DMS 273 treated with DMSO at 0.1 percent for 48 hours (cell line): ENCODE results near the gene SELENOV.

ENCODE experiments used
- DNase-seq: peaks from one replicate; lab custom pipeline; 2025; lab: John Stamatoyannopoulos, UW

The SELENOV gene

DNA sequence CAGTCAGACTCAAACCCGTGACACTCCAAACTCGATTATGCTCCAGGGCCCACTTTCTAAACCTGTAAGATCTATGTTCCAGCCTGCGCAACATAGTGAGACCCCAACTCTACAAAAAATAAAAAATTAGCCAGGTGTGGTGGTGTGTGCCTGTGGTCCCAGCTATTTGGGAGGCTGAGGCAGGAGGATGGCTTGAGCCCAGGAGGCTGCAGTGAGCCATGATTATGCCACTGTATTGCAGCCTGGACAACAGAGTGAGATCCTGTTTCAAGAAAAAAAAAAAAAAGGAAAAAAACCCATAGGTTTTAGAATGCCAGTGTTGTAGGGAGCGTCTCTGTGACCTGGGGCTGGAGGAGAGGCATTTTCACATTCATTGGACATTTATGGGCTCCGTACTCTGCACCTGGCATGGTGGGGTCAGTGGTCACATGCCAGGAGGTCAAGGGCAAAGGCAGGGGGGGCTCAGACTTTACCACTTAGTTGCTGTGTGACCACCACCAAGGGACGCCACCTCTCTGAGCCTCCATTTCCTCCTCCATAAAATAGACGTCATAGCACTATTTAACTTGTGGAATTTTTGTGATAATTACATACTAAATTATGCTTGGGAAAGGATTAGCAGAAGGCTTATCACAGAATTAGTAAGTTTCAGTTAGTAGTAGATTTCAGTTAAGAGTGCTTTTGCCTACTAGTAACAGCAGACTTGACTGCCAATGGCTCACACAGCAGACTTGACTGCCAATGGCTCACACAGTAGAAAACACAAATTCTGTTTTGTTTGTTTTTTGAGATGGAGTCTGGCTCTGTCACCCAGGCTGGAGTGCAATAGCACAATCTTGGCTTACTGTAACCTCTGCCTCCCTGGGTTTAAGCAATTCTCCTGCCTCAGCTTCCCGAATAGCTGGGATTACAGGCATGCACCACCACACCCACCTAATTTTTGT is 5.9 kb downstream of the SELENOV start:
- no peak for DNase-seq

DNA sequence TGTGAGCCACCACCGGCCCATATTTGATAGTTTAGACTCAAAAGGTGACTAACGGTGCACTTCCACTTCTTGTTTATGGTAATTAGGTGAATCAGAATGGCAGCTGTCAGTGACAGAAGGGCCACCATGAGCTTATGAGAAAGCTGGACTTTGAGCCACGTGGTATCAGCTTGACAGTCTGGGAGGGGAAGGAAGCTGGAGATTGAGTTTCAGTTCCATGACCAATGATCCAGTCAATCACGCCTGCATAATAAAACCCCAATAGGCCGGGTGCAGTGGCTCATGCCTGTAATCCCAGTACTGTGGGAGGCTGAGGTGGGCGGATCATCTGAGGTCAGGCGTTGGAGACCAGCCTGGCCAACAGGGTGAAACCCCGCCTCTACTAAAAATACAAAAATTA is 9.6 kb downstream of the SELENOV start:
- no peak for DNase-seq

DNA sequence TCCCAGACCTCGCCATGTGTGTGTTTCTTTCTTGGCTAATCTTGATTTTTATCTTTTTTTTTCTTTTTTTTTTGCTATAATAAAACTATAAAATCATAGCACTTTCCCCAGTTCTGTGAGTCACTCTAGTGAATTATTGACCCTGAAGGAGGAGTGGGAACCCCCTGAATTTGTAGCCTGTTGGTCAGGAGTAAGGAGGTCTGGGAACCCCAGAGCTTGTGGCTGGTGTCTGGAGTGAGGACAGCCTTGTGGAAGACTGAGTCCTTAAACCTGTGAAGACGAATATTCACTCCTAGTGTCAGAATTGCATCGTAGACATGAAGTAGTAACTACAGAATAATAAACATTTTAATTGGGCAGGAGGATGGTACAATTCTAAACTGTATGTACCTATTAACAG is 10.3 kb downstream of the SELENOV start:
- DNase-seq = no peak

DNA sequence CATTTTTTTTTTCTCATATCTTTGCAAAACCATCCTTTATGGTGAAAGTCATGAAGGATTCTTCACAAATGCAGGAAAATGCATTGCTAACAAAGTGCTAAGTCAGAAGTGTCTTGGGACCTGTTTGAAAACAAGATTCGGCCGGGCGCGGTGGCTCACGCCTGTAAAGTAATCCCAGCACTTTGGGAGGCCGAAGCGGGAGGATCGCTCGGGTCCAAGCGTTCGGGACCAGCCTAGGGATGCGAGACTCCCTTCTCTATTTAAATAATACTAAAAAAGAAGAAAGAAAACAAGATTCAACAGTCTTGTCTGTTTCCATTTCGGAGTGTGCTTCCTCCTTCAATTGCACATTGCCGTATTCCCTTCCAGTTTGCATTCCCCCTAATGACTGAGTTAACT is 16.9 kb downstream of the SELENOV start:
- no peak for DNase-seq

DNA sequence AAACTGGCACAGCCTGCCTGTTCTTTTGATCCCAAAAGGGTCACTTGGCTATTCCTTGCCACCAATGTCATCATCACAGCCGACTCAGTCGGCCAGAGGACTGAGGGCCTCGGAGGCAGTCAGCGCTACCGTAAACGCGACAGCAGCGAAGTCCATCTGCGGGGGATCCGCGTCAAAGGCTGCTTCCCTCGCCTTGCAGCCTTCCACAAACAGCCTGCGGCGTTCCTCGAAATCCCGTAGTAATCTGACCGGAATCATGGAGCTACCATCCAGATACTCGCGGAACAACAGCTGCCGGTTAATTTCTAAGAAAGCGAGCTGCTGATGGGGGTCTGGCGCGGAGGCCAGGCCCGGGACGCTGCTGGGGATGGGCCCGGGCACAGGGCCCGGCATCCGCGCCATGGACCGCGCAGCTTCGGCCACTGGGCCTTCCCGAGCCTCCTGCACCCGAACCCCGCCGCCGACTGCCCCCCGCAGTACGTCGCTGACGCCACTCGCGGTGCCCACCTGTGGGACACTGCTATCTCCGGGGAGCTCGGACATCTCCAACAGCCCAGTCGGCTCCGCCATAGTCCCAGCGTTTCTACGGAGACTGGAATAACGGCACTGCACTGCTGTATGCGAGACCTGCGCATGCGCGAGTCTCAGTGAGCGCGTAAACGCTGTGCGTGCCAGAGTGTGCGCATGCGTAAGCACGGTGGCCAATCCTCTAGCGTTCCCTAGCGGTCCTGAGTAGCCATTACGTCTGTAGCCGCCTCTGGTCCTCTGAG is 17.5 kb downstream of the SELENOV start, which contains the start of gene EID2B:
EID2B (minus strand) TSS at position 620 of the 770 bp plus-strand sequence; CDS start at position 570, 50 bp downstream.
- peak; percentile 91 for DNase-seq

DNA sequence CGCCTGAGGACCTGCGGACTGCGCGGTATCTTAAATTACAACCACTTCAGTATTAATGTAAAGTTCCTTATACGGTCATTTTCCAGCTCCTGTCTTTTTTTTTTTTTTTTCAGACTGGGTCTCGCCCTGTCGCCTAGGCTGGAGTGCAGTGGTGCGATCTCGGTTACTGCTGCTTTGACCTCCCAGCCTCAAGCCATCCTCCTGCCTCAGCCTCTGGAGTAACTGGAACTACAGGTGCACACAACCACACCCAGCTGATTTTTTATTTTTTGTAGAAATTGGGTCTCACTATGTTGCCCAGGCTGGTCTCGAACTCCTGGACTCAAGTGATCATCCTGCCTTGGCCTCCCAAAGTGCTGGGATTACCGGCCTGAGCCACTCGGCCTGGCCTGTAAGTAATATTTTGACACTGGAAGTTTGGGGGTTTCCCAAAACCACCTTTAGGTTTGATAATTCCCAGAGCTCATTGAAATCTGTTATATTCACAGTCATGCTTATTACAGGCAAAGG is 18.1 kb downstream of the SELENOV start:
- DNase-seq = no peak

DNA sequence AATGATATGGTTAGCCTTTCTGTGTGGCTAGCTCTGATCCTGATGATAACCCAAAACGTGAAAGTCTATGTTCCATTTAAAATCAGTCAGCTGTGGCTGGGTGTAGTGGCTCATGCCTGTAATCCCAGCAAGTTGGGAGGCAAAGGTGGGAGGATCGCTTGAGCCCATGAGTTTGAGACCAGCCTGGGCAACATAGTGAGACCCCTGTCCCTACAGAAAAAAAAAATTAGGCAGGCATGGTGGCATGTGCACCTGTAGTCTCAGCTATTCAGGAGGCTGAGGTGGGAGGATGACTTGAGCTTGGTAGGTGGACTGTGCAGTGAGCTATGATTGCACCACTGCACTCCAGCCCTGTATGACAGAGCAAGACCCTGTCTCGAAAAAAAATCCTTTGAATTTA is 18.9 kb downstream of the SELENOV start:
- DNase-seq = no peak

DNA sequence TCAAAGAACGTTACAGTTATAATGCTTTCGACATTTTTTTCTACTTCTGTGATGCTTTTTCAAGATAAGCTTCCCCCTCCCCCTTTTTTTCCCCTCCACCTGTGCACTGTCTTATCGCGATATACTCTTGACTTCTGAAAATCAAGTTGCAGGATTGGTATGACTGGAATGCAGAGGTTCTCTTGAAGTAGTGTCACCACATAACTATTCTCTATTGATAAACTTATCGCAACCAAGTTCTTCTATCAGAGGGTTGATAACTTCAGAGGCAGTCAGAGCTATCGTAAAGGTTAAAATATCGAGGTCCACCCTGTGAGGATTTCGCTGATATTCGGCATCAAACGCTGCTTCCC is 24.2 kb downstream of the SELENOV start:
- DNase-seq = no peak

DNA sequence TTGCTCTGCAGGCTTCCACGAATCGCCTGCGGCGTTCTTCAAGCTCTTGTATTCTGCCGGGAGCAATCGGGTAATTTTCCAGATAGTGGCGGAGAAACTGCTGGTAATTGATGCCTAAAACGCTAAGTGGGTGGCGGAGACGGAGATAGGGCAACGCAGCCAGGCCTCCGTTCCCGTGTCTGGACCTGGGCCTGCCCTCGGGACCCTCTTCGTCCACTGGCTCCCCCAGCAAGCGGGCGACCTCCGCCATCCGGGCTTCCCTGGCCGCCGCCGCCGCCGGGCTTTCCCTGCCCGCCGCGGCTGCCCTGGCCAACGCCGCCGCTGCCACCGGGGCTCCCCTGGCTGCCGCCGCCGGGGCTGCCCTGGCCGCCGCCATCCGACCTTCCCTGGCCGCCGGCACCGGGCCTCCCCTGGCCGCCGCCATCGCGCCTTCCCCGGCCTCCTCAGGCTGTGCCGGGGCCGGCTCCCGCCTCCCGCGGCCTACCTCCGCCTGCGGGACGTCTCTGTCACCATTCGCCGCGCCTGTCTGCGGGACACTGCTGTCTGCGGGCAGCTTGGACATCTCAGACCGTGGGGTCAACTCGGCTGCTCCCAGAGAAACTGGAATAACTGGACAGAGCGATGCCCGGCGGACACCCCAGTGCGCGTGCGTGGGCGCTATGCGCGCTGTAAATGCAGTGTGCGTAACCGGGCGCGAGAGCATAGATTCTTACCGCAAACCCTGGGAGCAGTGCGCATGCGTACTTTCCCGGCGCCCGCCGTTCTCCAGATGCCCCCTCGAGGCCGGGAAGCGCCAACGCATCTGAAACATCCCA is 24.8 kb downstream of the SELENOV start, which contains the start of gene EID2:
EID2 (minus strand) TSS at position 644 of the 815 bp plus-strand sequence; CDS start at position 562, 82 bp downstream.
- peak; percentile 87 for DNase-seq

DNA sequence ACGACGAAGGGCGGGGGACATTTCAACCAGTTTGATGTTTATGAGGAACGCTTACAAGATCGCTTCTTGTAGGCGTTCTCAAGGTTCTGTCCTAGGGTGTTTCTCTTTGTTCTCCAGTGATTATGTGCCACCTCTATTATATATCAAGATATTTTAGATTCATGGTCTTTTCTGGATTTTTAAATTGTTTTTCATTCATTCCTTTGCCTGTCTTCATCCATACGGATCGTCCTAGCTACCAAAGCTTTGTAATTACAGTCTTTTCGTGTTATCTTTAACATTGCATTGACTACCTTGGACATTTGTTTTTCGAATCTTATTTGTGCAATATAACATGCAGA is 25.4 kb downstream of the SELENOV start:
- DNase-seq = no peak

DNA sequence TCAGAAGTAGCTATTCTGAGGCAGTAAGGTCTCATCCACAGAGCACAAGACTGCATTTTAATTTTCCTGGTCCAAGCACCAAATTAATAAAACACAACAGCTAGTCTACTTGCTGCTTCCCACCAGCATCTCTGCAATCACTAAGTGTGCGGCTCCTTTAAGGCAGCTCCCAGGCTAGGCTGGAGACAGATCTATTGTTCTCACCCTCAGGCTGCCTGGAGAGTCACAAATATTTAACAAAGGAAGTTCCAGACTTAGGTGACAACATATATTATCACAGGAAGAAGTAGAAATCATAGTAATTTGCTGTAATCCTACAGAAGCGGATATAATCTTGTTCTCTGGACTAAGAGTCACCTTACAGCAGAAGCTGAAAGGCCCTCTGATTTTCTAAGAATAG is 27.3 kb downstream of the SELENOV start:
- no peak for DNase-seq

DNA sequence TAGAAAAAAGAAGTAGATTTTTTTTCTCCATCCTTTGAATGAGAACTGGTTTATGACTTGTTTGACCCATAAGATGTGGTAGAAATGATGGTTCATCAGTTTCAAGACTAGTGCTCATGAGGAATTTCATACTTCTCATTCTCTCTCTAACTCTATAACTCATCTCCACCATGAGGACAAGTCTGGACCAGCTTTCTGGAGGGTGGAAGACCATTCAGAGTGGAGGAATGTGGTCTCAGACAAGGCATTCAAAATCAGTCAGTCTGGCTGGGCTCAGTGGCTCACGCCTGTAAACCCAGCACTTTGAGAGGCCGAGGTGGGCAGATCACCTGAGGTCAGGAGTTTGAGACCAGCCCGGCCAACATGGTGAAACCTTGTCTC is 28.5 kb downstream of the SELENOV start:
- DNase-seq = no peak

DNA sequence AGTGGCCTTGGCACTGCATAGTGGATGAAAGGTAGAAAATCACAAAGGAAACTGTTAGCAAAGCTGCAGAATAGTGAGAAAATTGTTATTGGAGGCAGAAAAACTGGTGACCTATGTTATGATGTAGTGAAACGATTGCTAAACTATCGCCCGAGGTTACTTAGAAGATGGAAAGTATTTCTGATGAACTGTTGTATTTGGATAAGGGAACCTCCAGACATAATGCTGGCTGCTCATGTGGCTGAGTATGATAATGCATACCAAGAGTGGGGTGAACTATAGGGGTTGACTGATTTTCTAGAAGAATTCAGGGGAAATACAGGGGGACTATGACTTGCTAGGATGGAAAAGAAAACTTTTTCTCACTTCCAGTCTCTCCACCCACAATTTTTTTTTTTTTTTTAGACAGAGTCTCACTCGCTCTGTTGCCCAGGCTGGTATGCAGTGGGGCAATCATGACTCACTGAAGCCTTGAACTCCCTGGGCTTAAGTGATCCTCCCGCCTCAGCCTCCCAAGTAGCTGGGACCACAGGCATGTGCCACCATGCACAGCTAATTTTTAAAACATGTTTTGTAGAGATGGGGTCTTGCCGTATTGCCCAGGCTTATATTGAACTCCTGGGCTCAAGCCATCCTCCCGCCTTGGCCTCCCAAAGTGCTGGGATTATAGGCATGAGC is 29.4 kb downstream of the SELENOV start:
- DNase-seq = no peak

DNA sequence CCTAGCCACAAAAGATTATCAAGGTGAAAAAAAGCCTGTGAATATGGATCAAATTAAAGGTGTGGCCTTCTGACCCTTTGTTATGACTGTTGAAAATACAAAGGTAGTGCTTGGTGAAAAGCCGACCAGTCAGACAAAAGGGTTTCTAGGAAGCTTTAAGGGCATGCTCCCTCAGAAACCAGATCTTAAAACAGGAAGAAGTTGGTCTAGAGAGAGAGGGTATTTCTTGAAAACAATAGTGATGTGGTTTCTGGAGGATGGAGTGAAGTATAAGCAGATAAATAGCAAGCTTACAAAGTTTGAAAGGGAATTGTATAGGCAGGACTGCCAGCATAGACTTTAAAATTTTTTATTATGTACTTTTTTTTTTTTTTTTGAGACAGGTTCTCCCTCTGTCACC is 30.0 kb downstream of the SELENOV start:
- no peak for DNase-seq

DNA sequence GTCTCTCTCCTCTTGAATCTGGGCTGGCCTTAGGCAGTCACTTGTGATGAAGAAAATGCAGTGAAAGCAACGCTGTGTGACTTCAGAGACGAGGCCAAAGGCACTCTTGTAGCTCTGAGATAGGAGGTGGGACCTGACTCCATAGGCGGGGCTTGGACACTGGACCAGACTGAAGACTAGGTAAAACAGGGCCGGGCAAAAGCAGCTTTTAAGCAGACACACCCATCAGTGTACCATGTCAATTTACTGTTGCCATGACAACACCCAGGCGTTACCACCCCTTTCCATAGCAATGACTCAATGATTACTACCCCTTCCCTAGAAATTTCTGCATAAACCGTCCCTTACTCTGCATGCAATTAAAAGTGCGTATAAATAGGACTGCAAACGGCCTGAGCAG is 31.7 kb downstream of the SELENOV start:
- no peak for DNase-seq

DNA sequence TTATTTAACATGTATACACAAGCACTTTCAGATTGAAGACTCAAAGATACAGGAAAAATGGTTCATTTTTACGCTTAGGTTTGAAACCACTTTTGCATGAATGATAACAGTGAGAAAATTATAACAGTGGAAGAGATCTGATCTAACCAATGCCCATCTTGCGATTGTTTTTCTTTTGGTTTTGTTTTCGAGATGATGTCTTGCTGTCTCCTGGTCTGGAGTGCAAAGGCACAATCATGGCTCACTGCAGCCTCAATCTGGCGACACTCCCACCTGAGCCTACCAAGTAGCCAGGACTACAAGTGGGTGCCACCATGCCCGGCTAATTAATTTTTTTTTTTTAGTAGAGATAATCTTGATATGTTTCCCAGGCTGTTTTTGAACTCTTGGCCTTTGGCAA is 35.3 kb downstream of the SELENOV start:
- DNase-seq = no peak

DNA sequence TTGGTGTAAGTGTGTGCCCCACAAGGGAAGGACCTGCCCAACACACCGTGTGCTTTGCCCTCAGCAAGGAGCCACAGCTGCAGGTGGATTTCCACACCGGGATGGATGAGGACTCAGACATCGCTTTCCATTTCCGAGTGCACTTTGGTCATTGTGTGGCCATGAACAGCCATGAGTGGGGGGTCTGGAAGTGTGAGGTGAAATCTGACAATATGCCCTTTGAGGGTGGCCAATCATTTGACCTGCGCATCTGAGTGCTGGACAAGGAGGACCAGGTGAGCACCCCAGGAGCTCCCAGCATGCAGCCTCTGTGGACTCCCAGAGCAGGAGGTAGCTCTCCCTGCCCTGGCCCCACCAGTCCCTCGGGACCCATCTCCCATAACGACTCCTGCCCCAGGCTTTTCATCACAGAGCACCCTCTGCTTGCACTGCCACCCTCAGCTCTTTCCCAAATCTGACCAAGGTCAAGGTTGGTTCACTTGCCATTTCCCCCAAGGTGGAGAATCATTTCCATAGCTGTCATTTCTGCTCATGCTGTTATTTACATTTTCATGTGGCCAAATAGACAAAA is 38.2 kb downstream of the SELENOV start:
- no peak for DNase-seq

DNA sequence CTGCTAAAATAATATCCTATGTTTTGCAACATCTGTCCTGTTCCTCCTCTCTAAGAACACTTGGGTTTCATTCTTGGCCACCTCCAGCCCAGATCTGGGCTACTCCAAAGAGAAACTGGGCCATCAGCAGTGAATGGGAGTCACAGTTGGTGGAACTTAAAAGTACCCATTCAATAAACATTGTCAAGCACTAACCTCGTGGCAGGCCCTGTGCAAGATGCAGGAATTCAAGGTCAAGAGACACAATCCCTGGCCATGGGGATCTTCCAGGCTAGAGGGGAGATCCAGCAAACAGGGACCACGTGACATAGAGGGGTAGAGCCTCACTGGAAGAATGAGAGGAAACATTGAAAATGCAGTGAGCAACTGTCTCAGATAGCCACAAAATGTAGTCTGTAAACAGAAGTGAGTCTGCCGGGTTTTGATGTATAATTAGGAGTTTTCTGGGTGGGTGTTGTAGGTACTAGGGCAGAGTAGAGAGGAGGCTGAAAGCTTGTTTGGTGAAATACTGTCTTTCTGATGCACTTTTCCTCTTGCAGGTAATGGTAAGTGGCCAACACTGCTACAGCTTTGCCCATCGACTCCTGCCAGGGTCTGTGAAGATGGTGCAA is 39.9 kb downstream of the SELENOV start:
- no peak for DNase-seq

DNA sequence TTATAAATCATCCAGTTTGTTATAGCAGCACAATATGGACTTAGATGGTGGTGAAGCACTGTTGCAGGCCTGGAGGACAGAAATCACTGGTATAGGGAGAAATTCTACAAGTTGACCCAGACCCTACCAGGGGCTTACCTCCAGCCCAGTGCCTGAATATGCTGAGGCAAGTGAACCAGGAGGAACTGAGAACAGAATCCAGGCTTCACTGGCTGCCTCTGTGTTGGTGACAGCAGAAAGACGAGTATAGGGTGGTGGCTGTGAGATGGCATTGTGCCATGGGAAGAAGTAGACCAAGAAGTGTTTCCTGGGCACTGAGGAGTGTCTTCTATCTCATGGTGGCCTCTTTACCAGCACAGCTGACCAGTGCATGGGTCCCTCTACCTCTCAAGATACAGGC is 40.9 kb downstream of the SELENOV start:
- DNase-seq = no peak

DNA sequence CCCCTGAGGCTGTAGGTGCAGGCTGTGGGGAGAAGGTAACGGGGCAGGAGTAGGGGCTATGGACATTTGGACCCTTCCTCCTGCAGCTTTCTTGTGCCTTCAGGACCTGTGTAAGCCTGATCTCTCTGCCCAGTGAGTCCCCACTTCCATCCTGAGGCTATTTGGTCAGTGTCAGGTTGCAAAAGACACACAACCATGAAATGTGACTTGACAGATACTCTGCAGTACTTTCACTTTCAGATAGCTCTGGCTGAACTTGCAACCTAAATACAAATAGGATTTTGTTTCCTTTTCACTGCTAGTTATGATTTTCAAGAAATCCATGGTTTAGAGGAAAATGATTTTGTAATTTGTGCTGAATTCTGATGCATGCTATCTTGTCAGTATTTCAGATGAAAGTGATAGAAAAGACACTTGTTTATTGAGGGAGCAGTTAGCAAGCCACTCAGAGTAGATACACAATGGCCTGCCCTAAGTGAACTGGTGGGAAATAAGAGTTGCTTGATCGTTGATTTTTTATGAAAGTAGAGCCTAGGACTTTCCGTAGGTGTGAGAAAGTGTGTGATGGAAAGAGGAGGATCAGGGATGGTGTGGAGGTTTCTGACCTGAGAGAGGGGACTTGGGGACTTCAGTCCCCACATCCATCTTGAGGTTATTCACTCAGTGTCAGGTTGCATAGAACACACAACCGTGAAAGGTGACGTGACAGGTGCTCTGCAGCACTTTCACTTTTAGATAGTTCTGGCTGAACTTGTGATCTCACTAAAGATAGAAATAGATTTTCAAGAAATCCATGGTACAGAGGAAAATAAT is 43.1 kb downstream of the SELENOV start:
- DNase-seq = no peak
